ENCODE measurements around the gene C7orf33.

- TF ChIP-seq ZNF830 (CRISPR knock-in tag; IDR thresholded peaks at IDR 0.05): no peak
- no peak for TF ChIP-seq EHMT2 (IDR thresholded peaks at IDR 0.05)
- no peak for TF ChIP-seq REST (IDR thresholded peaks at IDR 0.05; ENCODE audit: borderline replicate concordance)
- no peak for TF ChIP-seq REST (CRISPR knock-in tag; IDR thresholded peaks at IDR 0.05; ENCODE audit: low read depth)
- no peak for TF ChIP-seq CREB1 (IDR thresholded peaks at IDR 0.05)
- TF ChIP-seq CREB1 (CRISPR knock-in tag; IDR thresholded peaks at IDR 0.05): no peak
- no peak for TF ChIP-seq ADNP (tag; IDR thresholded peaks at IDR 0.05)
Observed at GRCh38 chr7:148607151-148607661, 16.6 kb downstream of the C7orf33 start.
